Mammary epithelial cell (primary cell): ENCODE data around the gene EPHA3.

Experiments used
- EZH2 ChIP-seq: IDR thresholded peaks from 2 replicates; pipeline ENCODE4 v1.6.1; 2012; ENCODE audit warnings: low read length, inconsistent platforms, borderline replicate concordance
- TF ChIP-seq, protein P1 (sequence below), 2 donors: IDR thresholded peaks in 1 of 2; conservative IDR thresholded peaks in 1 of 2; 2 replicates each; pipeline ENCODE4 v1.5.1; 2011 to 2012; ENCODE audit warnings: inconsistent platforms in 2 of 2, low read length in 2 of 2, mild to moderate bottlenecking in 2 of 2, control low read depth in 1 of 2, low read depth in 1 of 2; ENCODE audit not compliant: insufficient read depth in 1 of 2; ENCODE audit errors: extremely low read depth in 1 of 2

GRCh38 chr3:89238846-89239245 is 131.4 kb downstream of the EPHA3 start:
- TF ChIP-seq, protein P1, sequence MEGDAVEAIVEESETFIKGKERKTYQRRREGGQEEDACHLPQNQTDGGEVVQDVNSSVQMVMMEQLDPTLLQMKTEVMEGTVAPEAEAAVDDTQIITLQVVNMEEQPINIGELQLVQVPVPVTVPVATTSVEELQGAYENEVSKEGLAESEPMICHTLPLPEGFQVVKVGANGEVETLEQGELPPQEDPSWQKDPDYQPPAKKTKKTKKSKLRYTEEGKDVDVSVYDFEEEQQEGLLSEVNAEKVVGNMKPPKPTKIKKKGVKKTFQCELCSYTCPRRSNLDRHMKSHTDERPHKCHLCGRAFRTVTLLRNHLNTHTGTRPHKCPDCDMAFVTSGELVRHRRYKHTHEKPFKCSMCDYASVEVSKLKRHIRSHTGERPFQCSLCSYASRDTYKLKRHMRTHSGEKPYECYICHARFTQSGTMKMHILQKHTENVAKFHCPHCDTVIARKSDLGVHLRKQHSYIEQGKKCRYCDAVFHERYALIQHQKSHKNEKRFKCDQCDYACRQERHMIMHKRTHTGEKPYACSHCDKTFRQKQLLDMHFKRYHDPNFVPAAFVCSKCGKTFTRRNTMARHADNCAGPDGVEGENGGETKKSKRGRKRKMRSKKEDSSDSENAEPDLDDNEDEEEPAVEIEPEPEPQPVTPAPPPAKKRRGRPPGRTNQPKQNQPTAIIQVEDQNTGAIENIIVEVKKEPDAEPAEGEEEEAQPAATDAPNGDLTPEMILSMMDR (conservative IDR thresholded peaks at IDR 0.05 in 1 of 2, IDR thresholded peaks at IDR 0.05 in 1 of 2; ENCODE audit: extremely low read depth in 1 of 2, insufficient read depth in 1 of 2, low read depth in 1 of 2, low read length in 2 of 2), result no peak
- no peak for TF ChIP-seq EZH2
